Fibroblast of lung (primary cell): ENCODE measurements around the gene DDB1. TPM values are rescaled to one million over a fixed set of nuclear protein-coding genes. Genes with fewer than 3 reads are reported as not detected.

Experiments
- DNase-seq, 2 donors: peaks; one replicate each; pipeline versions ENCODE4 v3.0.0 to v3.0.0-alpha.2; 2010; ENCODE audit warnings: low read depth in 2 of 2
- H2AFZ ChIP-seq: 2 replicates; pipeline ENCODE4 v1.5.1; 2012; ENCODE audit warnings: low read length, control low read depth, inconsistent platforms
- H3K27ac ChIP-seq: 2 replicates; pipeline ENCODE4 v1.5.1; 2011; ENCODE audit warnings: low read length, control low read depth; ENCODE audit not compliant: insufficient read depth
- H3K27me3 ChIP-seq: 2 replicates; pipeline ENCODE4 v1.5.1; 2011; ENCODE audit warnings: mild to moderate bottlenecking, low read length; ENCODE audit not compliant: control insufficient read depth, insufficient read depth
- H3K36me3 ChIP-seq: 2 replicates; pipeline ENCODE4 v1.5.1; 2011; ENCODE audit warnings: low read length; ENCODE audit not compliant: control insufficient read depth, insufficient read depth
- H3K4me1 ChIP-seq: 2 replicates; pipeline ENCODE4 v1.5.1; 2011; ENCODE audit warnings: low read length; ENCODE audit not compliant: control insufficient read depth, insufficient read depth; ENCODE audit errors: extremely low read depth
- H3K4me2 ChIP-seq: 2 replicates; pipeline ENCODE4 v1.5.1; 2011; ENCODE audit warnings: low read length, control low read depth; ENCODE audit not compliant: insufficient read depth; ENCODE audit errors: extremely low read depth
- H3K4me3 ChIP-seq, 4 experiments: fragments of 200-600 bp in 1 of 4; sonication (generic) in 1 of 4; replicated peaks in 1 of 4; 2 replicates each; pipeline ENCODE4 v1.5.1; 2011 to 2016; ENCODE audit warnings: low read length in 4 of 4, low read depth in 3 of 4, mild to moderate bottlenecking in 3 of 4, control low read depth in 2 of 4, inconsistent platforms in 1 of 4, mixed read lengths in 1 of 4; ENCODE audit not compliant: insufficient read depth in 1 of 4; ENCODE audit errors: control extremely low read depth in 1 of 4
- H3K79me2 ChIP-seq: 2 replicates; pipeline ENCODE4 v1.5.1; 2012; ENCODE audit warnings: mild to moderate bottlenecking, low read length, inconsistent platforms; ENCODE audit not compliant: control insufficient read depth, insufficient read depth
- H3K9ac ChIP-seq: 2 replicates; pipeline ENCODE4 v1.5.1; 2011; ENCODE audit warnings: mild to moderate bottlenecking, low read length, control low read depth; ENCODE audit not compliant: insufficient read depth
- H3K9me3 ChIP-seq: 2 replicates; pipeline ENCODE4 v1.5.1; 2012; ENCODE audit warnings: low read depth, low read length; ENCODE audit not compliant: control insufficient read depth, insufficient read depth
- H4K20me1 ChIP-seq: 2 replicates; pipeline ENCODE4 v1.5.1; 2011; ENCODE audit warnings: low read length; ENCODE audit not compliant: control insufficient read depth, insufficient read depth; ENCODE audit errors: extremely low read depth
- EZH2 ChIP-seq: IDR thresholded peaks from 2 replicates; pipeline ENCODE4 v1.5.1; 2012; ENCODE audit warnings: low read length, control low read depth, mild to moderate bottlenecking; ENCODE audit errors: missing control alignments
- polyA plus RNA-seq, 2 donors: library from polyadenylated mRNA; depleted of rRNA in 1 of 2; stranded (reverse) in 1 of 2; unstranded in 1 of 2; fragments of >200 nt; gene quantifications; 2 replicates each; pipeline ENCODE4 v1.2.1, GENCODE V29; 2011 to 2012; ENCODE audit warnings: missing spikeins in 1 of 2
- total RNA-seq: library from RNA; depleted of rRNA; stranded (reverse); fragments of >200 nt; gene quantifications from 2 replicates; pipeline ENCODE4 v1.2.1, GENCODE V29; 2014
- TF ChIP-seq, protein P1 (sequence below), 2 donors: IDR thresholded peaks in 1 of 2; conservative IDR thresholded peaks in 1 of 2; 1 replicate in 1 of 2; 2 replicates in 1 of 2; pipeline ENCODE4 v1.5.1; 2011 to 2012; ENCODE audit warnings: low read length in 2 of 2, control low read depth in 1 of 2, inconsistent platforms in 1 of 2, low read depth in 1 of 2, mild to moderate bottlenecking in 1 of 2

The DDB1 gene
- total and polyA plus RNA-seq, 2 donors (not counting 1 experiment from before 2014, with no cell fraction given) = 282 to 298 TPM

DNA sequence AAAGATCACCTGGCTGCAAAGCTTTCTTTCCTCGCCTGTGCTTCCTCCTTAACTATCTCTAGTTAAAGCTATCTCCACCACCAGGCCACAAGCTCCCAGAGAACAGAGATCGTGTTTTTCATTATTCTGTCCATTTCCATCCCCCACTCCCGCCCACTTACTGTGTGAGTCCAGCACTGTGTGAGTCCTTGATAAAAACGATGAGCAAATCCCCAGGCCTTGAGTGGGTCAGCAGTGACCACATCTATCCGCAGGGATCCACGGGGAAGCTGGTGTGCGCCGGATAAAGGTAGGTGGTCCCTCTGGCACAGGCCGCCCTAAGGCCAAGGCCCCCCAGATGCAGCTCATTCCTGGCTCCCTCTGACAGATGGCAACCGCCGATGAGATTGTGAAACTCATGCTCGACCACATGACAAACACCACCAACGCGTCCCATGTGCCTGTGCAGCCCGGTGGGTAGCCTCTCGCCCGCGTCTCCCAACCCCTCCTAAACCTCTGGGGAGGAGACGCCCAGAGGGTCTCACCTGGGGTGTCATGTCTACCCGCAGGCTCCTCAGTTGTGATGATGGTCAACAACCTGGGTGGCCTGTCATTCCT is 9.4 kb upstream of the DDB1 start:
- no peak for DNase-seq
- H3K27ac ChIP-seq = no peak overlapping the region

DNA sequence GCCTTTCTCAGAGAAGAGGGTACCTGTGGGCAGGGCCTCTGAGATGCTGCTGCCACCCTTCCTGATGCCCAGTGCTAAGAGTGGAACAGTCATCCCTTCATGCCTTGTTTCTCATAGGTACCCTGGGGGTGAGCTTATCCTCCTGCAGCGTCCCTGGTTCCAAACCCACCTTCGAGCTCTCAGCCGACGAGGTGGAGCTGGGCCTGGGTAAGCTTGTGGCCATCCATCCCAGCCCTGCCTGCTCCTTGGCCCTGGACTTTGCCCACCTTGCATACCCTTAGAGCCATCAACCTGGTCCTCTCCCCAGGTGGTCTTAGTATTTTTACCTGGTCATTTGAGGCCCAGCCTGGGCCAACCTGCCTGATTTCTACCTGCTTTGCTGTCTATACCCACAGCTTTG is 8.8 kb upstream of the DDB1 start:
- H3K36me3 ChIP-seq = peaks cover 3% of the 10 kb centered on the region
- no peak overlapping the region for H3K9ac ChIP-seq
- no peak for DNase-seq
- TF ChIP-seq, protein P1, sequence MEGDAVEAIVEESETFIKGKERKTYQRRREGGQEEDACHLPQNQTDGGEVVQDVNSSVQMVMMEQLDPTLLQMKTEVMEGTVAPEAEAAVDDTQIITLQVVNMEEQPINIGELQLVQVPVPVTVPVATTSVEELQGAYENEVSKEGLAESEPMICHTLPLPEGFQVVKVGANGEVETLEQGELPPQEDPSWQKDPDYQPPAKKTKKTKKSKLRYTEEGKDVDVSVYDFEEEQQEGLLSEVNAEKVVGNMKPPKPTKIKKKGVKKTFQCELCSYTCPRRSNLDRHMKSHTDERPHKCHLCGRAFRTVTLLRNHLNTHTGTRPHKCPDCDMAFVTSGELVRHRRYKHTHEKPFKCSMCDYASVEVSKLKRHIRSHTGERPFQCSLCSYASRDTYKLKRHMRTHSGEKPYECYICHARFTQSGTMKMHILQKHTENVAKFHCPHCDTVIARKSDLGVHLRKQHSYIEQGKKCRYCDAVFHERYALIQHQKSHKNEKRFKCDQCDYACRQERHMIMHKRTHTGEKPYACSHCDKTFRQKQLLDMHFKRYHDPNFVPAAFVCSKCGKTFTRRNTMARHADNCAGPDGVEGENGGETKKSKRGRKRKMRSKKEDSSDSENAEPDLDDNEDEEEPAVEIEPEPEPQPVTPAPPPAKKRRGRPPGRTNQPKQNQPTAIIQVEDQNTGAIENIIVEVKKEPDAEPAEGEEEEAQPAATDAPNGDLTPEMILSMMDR (conservative IDR thresholded peaks at IDR 0.05 in 1 of 2, IDR thresholded peaks at IDR 0.05 in 1 of 2; ENCODE audit: low read depth in 1 of 2, low read length in 2 of 2) = no peak
- no peak for TF ChIP-seq EZH2
- no peak overlapping the region for H3K27ac ChIP-seq
- no peak overlapping the region for H3K4me2 ChIP-seq
- no peaks in the 10 kb centered on the region for H3K9me3 ChIP-seq
- no peaks in the 10 kb centered on the region for H3K4me1 ChIP-seq
- no peak overlapping the region for H2AFZ ChIP-seq
- no peaks in the 10 kb centered on the region for H3K27me3 ChIP-seq
- no peaks in the 10 kb centered on the region for H3K79me2 ChIP-seq
- H3K4me3 ChIP-seq = no peak overlapping the region
- H4K20me1 ChIP-seq = no peaks in the 10 kb centered on the region

More for the DNA sequence above, 9.4 kb upstream of the DDB1 start:
- no peaks in the 10 kb centered on the region for H3K79me2 ChIP-seq
- H3K36me3 ChIP-seq = peaks cover 3% of the 10 kb centered on the region
- H3K4me2 ChIP-seq = no peak overlapping the region
- no peaks in the 10 kb centered on the region for H3K4me1 ChIP-seq
- H4K20me1 ChIP-seq = no peaks in the 10 kb centered on the region
- TF ChIP-seq, protein P1 (conservative IDR thresholded peaks at IDR 0.05 in 1 of 2, IDR thresholded peaks at IDR 0.05 in 1 of 2; ENCODE audit: low read depth in 1 of 2, low read length in 2 of 2) = no peak
- no peak for TF ChIP-seq EZH2
- no peak overlapping the region for H2AFZ ChIP-seq
- H3K27me3 ChIP-seq = no peaks in the 10 kb centered on the region
- H3K4me3 ChIP-seq = no peak overlapping the region
- H3K9ac ChIP-seq = no peak overlapping the region
- no peaks in the 10 kb centered on the region for H3K9me3 ChIP-seq

DNA sequence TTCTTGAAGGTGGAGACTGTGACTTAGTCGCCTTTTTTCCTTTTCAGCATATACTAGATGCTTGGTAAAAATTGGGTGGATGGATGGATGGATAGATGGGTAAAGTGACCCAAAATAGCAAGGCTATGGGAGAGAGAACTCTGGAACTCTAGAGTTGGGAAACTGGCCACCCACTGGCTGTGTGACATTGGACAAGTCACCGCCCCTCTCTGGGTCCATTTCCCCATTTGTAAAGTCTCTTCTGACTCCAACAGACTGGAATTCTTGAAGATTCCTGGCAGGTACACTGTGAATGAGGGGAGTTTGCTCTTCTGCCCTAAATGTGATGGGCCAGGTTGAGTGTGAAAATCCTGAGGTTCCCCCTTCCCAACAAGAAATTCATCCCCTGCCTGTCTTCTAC is 8.1 kb upstream of the DDB1 start:
- no peak overlapping the region for H2AFZ ChIP-seq
- H3K4me1 ChIP-seq = no peaks in the 10 kb centered on the region
- H3K36me3 ChIP-seq = peaks cover 3% of the 10 kb centered on the region
- H3K27ac ChIP-seq = no peak overlapping the region
- no peak overlapping the region for H3K9ac ChIP-seq
- H3K27me3 ChIP-seq = no peaks in the 10 kb centered on the region
- H3K79me2 ChIP-seq = no peaks in the 10 kb centered on the region
- DNase-seq = no peak
- TF ChIP-seq, protein P1 (conservative IDR thresholded peaks at IDR 0.05 in 1 of 2, IDR thresholded peaks at IDR 0.05 in 1 of 2; ENCODE audit: low read depth in 1 of 2, low read length in 2 of 2) = no peak
- no peak for TF ChIP-seq EZH2
- H3K4me3 ChIP-seq = no peak overlapping the region
- H4K20me1 ChIP-seq = no peaks in the 10 kb centered on the region
- no peak overlapping the region for H3K4me2 ChIP-seq
- H3K9me3 ChIP-seq = no peaks in the 10 kb centered on the region
